CD4-positive, alpha-beta T cell treated with Interleukin-2 at 100 ng/mL for 4 hours (primary cell): ENCODE measurements around the gene KBTBD8.

Source experiments
- DNase-seq: peaks from one replicate; pipeline ENCODE4 v3.0.0-alpha.2; 2020; ENCODE audit warnings: low spot score

The KBTBD8 gene

DNA sequence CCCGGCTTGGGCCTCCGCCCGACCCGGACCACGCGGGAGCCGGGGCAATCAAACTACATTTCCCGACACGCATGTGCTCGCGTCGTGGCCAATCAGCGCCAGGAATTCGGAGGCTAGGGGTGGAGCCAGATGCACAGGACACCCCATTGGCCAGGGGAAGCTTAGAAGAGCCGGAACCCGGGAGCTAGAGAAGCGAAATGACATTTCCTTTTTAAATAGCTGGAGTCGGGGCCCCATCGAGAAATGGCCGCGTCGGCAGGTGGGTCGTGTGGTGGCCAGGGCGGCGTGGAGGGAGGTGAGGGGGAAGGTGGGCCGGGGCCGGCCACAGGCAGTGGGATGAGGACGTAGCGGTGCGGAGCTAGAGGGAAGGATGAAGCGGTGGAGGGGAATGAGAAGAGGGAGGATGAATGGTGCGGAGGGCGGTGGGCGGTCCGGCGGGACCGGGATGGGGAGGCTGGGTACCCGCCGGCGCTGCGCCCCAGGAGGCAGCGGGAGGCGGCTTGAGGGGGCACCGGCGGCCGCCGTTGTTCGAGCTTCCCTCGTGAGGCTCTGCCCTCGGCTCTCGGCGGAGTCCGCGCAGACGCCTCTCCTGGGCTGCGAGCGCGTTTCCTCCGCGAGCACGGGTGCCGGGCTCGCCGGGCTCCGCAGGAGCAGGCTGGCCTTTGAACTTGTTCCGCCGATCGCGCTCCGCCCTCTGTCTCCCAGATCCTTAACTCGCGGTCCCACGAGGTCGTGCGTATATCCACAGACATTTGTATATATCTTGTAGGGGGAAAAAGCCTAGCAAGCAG lies at the start of gene KBTBD8:
TSS of gene KBTBD8 (plus strand) at position 195 of the 791 bp plus-strand sequence. CDS start at position 244, 49 bp downstream.
- DNase-seq: peak; percentile 99

DNA sequence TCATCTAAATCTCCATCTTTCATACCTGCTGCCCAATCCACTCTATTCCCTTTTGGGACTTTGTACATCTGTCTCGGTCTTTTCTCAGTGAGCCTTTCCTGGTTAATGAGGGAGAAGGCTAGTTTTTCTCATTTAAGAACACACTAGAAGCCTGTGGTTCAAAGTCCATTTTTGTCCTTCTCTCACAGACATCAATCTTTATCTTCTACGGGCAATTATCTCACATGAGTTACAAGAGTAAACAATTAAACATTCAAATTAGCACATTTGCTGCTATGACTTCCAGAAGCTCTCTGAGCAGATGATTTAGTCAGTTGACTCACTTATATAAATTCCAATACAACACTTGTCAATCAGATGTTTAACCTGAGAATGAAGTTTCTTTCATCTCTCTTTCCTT lies 49.3 kb upstream of the KBTBD8 start:
- DNase-seq: no peak

DNA sequence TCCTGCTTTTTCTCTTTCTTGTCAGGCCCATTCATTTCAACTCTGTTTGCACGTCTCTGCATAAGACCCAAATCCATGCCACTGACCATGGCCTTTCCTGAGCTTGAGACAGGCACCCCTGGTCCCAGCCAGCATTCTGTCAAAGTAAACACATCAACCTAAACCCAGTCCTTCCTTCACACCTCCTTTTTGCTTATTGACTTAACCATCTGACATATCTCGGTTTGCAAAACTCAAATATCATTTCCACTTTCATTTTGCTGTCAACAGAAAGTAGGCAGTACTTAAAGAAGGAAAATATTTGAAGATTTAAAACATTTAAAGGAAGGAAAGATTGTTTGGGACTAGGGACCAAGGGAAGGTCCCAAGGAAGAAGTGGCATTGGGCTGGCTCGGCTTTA lies 48.2 kb upstream of the KBTBD8 start:
- no peak for DNase-seq

GRCh38 chr3:66952357-66952756 lies 45.8 kb upstream of the KBTBD8 start:
- DNase-seq: no peak

- DNase-seq: no peak
Measured at GRCh38 chr3:66953934-66954445, 44.1 kb upstream of the KBTBD8 start.

DNA sequence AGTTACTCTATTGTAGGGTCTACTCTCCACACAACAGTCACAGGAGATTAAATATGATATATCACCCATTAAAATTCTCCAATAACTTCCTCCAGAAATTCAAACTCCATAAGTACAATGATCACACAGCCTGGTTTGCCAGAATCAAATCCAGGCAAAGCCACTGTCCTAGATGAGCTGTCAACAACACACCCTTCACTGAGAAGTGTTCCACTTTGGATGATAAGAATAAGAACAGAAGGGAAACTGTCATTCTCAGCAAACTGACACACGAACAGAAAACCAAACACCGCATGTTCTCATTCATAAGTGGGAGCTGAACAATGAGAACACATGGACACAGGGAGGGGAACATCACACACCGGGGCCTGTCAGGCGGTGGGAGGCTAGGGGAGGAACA lies 41.4 kb upstream of the KBTBD8 start:
- DNase-seq: no peak

- no peak for DNase-seq
Measured at GRCh38 chr3:66957367-66957766, 40.7 kb upstream of the KBTBD8 start.

DNA sequence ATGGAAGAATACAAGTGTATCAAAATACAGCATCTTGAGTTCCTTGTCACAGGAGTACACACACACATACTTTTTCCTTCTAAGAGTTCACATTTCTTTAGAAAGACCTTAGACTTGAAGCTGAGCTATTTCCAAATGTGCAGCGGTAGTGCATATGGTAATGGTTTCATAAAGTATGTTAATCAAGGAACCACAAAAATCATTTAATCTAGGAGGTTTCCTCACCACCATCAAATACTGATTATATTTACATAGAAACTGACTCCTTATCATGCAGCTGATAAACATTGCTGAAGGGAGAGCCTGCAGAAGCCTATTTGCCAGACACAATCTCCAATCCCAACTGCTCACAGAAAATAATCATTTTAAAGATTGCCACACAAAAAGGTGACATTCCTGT lies 40.0 kb upstream of the KBTBD8 start:
- DNase-seq: no peak

DNA sequence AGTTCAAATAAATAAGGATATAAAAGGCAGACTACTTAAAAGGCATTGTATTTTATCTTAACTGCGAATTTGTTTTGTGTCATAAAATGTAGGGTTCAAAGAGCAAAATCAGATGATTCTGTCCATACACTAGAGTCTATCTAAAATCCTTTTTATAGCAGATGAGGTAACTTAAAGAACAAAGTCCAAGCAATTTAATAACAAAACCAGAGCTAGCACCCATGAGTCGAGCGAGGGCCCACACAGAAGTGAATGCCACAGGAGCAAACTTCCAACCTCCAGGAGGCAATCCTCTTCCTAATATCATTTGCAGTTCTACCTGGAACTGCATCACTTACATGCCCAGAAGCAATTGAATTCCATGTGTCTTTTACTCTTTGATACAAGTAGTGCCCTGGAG lies 35.4 kb upstream of the KBTBD8 start:
- DNase-seq: no peak

- no peak for DNase-seq
Measured at GRCh38 chr3:66971245-66971644, 26.9 kb upstream of the KBTBD8 start.

- DNase-seq: peak; percentile 68
Measured at GRCh38 chr3:66971891-66972551, 26.1 kb upstream of the KBTBD8 start.

GRCh38 chr3:66980791-66981190 lies 17.3 kb upstream of the KBTBD8 start:
- DNase-seq: no peak

GRCh38 chr3:66983101-66983500 lies 15.0 kb upstream of the KBTBD8 start:
- no peak for DNase-seq

DNA sequence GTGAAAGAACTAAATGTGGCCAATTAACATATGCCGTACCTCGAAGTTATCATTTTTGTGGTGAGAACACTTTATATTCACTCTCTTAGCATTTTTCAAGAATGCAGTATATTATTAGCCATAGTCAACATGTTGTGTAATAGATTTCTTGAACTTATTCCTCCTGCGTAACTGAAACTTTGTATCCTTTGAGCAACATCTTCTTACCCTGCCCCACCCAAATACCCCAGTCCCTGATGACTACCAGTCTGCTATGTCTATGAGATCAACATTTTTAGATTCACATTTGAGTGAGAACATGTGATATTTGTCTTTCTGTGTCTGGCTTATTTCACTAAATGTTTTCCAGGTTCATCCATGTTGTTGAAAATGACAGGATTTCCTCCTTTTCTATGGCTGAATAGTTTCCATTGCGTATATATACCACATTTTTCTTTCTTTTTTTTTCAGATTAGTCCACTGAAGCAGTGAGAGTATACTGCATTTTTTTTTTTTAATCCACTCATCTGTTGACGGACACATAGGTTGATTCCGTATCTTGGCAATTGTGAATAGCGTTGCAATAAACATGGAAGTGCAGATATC lies 12.7 kb upstream of the KBTBD8 start:
- no peak for DNase-seq

- DNase-seq: no peak
Measured at GRCh38 chr3:66986406-66986805, 11.7 kb upstream of the KBTBD8 start.

DNA sequence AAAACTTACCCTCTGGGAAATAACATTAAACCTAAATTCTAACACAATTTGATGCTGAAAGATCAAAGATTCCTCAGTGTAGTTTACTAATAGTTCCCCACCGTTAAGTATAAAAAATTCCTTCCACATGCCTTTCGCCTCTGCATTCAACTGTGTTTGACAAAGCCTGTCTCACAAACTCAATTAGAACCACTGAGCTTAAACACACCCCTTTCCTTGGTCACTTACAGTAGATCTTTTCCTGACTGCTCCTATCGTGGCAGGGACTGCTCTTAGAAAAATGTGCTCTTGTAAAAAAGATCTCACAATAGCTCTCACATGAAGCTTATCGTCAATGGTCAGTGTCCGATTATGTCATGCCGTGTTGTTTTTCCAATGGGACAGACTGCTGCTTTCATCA lies 8.9 kb upstream of the KBTBD8 start:
- DNase-seq: no peak

GRCh38 chr3:66989860-66990696 lies 8.0 kb upstream of the KBTBD8 start:
- no peak for DNase-seq

DNA sequence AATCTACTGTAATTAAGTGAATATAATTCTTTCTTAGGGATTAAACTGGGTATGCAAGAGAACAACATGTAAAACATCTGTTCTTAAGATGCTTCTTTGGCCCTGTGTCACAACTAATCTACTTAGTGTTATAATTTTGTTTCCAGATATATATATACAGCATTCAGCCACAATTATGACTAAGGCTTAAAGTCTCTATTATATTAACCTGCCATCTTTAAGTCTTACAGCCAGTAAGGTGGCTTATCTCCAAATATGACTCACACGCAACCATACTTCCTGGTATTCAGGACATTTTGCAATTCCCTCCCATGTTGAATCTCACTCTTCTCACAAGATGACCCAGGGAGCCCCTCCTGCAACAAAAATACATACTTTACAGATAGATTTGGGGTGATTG lies 6.6 kb upstream of the KBTBD8 start:
- DNase-seq: no peak

DNA sequence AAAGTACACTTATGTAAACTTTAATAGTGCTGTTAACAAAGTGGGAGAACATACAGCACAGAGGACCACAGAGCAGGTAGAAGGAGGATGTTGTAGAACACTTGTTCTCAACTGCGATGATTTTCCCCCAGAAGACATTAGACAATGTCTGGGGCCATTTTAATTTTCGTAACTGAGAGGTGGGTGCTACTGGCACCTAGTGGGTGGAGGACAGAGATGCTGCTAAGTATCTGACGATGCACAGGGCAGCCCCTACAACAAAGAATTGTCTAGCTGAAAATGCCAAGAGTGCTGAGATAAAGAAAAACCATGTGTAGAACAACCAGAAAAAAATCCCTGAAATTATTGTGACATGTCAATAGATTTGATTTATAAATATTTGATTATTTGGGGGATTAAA lies 5.0 kb upstream of the KBTBD8 start:
- no peak for DNase-seq

- DNase-seq: no peak
Measured at GRCh38 chr3:66994588-66994987, 3.5 kb upstream of the KBTBD8 start.

DNA sequence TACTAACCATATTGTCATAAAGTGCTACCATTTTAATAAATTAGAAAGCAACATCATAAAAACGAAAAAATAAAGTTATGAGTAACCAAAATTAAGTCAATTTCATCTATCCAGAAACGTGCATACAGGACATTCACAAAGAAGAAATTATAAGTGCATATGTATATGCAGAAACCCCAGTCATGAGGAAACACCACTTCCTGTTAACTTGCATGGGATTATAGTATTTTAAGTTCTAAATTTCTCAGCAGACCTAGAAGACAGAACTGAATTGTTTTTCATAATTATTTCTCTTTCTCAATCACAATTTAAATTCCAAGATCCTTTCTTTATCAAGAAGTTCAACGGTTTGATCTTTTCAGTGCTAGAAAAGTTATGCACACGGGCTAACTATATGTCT lies 1.4 kb upstream of the KBTBD8 start:
- no peak for DNase-seq

DNA sequence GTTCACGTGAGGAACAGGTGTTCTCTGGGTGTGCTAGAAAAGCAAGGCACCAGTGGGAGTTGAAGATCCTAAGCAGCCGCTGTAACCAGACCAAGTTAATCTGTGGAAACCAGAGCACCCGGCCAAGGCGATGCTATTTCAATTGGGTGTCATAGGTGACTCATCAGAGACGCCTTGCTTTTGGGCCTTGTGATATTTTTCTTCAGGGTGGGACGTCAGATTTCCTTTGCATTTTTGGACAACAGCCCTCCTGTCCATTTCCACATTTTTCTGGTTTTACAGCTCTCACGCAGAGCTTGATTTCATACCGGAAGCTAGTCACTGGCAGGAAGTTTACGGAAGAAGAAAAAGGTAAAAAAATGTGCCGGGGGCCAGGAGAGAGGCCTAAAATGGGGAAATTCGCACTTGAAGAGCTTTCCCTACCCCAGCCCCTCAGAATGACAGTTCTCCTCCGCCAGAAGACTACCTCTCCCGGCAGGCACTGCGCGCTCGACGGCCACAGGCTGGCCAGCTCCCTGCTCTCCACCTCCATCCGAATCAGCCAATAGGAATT lies 471 bp upstream of the KBTBD8 start:
- no peak for DNase-seq
